GM21526 (cell line): ENCODE data around the gene DLD.

Source experiments
- ATAC-seq: cut with Tn5 transposase; IDR thresholded peaks from one replicate; pipeline ENCODE4 v1.9.1; 2021; ENCODE audit warnings: moderate library complexity; ENCODE audit not compliant: unreplicated experiment, low FRiP score

The DLD gene

DNA sequence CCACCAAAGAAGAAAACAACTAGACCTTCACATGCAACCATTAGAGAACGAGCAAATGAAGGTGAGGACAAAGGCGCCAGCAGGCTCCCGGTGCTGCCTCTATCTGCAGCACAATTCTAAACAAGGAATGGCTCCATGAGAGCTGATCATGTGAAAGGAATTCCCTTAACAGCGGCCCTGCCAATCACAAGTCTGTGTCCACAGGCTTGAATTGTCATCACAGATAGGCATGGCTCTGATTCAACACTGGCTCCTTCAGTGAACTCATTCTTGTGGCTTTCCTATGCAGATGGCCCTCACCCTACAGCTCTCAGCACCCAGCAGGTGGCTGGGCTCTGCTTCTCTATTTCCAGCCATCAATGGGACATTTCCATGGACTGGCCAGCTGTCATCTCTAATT is 75.7 kb downstream of the DLD start:
- ATAC-seq = no peak

DNA sequence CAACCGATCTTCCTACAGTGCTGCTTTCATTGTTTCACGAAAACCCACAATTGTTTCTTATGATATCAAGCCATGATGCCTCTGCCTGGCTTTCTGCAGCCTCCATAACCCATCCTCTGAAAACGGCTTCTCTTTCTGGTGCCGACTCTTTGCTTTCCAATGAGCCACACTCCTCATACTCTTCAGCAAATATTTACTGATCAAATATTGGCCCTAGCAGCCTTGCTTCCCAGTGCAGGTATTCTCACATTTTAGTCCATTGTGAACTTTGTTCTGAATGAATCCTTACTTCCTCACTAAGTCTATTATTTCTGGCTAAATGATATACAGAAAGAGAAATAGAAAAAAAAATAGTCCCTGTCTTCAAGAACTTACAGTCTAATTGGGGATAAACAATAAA is 76.4 kb downstream of the DLD start:
- ATAC-seq = no peak

GRCh38 chr7:107968449-107968848 is 77.5 kb downstream of the DLD start:
- no peak for ATAC-seq

DNA sequence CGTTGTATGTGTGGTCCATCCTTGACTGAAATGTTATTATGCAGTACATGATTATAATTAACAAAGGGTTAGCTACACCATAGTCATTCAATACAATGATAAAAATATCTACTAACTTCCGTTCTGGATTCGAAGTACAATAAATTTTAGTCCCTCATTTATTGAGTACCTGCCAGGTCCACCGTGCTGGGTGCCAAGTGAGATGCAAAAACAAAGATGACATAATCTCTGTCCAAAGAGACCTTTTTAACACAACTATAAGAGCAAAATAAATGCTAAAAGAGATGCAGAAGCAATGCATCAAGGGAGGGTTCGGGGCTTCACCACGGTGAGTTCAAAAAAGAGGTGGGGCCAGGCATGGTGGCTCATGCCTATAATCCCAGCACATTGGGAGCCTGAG is 78.9 kb downstream of the DLD start:
- ATAC-seq = no peak
